ENCODE results near the gene PQBP1. TPM values are rescaled to one million over a fixed set of nuclear protein-coding genes. Genes with fewer than 3 reads are reported as not detected.

The PQBP1 gene
- total and polyA plus RNA-seq, 8 donors: 4.7 to 148 (median 92.7) TPM

GRCh38 chrX:48899078-48899410 is 1.3 kb downstream of the PQBP1 start:
- H3K27me3 ChIP-seq: no peaks in the 10 kb centered on the region
- intact Hi-C loops (cut with DNase I; ENCODE audit: low total_unique reads): no loop called here
- 37 to 71% (median 58%) methylated on average over 6 to 8 of the region's 8 CpGs for WGBS, 5 donors
- TF ChIP-seq POLR2A (IDR thresholded peaks at IDR 0.05): no peak
- no peak for TF ChIP-seq POLR2AphosphoS5 (IDR thresholded peaks at IDR 0.05)
- TF ChIP-seq, protein P1, sequence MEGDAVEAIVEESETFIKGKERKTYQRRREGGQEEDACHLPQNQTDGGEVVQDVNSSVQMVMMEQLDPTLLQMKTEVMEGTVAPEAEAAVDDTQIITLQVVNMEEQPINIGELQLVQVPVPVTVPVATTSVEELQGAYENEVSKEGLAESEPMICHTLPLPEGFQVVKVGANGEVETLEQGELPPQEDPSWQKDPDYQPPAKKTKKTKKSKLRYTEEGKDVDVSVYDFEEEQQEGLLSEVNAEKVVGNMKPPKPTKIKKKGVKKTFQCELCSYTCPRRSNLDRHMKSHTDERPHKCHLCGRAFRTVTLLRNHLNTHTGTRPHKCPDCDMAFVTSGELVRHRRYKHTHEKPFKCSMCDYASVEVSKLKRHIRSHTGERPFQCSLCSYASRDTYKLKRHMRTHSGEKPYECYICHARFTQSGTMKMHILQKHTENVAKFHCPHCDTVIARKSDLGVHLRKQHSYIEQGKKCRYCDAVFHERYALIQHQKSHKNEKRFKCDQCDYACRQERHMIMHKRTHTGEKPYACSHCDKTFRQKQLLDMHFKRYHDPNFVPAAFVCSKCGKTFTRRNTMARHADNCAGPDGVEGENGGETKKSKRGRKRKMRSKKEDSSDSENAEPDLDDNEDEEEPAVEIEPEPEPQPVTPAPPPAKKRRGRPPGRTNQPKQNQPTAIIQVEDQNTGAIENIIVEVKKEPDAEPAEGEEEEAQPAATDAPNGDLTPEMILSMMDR (IDR thresholded peaks at IDR 0.05): no peak
- no peak for TF ChIP-seq EP300 (IDR thresholded peaks at IDR 0.05)
- DNase-seq: no peak
- peaks cover 0 to 15% (median 0%) of the 10 kb centered on the region in 4 donors for H3K9me3 ChIP-seq
- H3K4me3 ChIP-seq: peak overlapping the region in 1 of 4 donors; percentile 69
- H3K27ac ChIP-seq: no peak overlapping the region
- peaks cover 15 to 22% (median 20%) of the 10 kb centered on the region in 4 donors for H3K4me1 ChIP-seq
- H3K36me3 ChIP-seq: peaks cover 16 to 48% (median 39%) of the 10 kb centered on the region in 4 donors

DNA sequence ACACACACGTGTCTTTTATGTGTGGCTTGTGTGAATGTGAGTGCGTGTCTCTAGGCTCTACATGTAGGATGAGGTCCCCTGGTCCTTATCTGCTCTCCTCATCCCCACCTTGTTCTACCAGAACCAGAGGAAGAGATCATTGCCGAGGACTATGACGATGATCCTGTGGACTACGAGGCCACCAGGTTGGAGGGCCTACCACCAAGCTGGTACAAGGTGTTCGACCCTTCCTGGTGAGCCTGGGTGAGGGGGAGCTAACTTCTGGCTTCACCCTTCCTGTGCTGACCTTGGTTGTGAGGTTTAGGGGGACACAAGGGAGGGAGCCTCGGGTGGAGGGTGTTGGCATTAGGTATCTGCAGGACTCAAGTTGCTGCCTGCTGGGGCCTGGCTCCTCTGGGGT is 3.3 kb downstream of the PQBP1 start:
- Histone ChIP-seq H3K4me3 (no peak overlapping the region), H3K4me1 (peaks cover 12 to 22% (median 17%) of the 10 kb centered on the region in 4 donors), H3K36me3 (peaks cover 16 to 64% (median 55%) of the 10 kb centered on the region in 4 donors), H3K27ac (no peak overlapping the region), H3K9me3 (peaks cover 0 to 15% (median 0%) of the 10 kb centered on the region in 4 donors), H3K27me3 (no peaks in the 10 kb centered on the region)
- no peak for TF ChIP-seq EP300 (IDR thresholded peaks at IDR 0.05)
- TF ChIP-seq, protein P1 (IDR thresholded peaks at IDR 0.05): no peak
- TF ChIP-seq POLR2A (IDR thresholded peaks at IDR 0.05): no peak
- TF ChIP-seq POLR2AphosphoS5 (IDR thresholded peaks at IDR 0.05): no peak
- WGBS, 5 donors: 83 to 94% (median 89%) methylated on average over 4 to 7 of the region's 7 CpGs
- intact Hi-C loops (cut with DNase I; ENCODE audit: low total_unique reads): no loop called here
- no peak for DNase-seq

- TF ChIP-seq POLR2AphosphoS5 (IDR thresholded peaks at IDR 0.05): no peak
- Histone ChIP-seq H3K4me3 (no peak overlapping the region), H3K9me3 (peaks cover 0 to 9% (median 0%) of the 10 kb centered on the region in 4 donors), H3K27ac (no peak overlapping the region), H3K36me3 (peaks cover 16 to 73% (median 62%) of the 10 kb centered on the region in 4 donors), H3K4me1 (peaks cover 1 to 14% (median 10%) of the 10 kb centered on the region in 4 donors), H3K27me3 (no peaks in the 10 kb centered on the region)
- intact Hi-C loops (cut with DNase I; ENCODE audit: low total_unique reads): no loop called here
- 93 to 94% (median 93%) methylated on average over 14 to 20 of the region's 20 CpGs for WGBS, 5 donors
- peak in 1 of 2 donors; percentile 0 for DNase-seq
These were observed 4.4 kb downstream of the PQBP1 start for GRCh38 chrX:48902135-48902534.

DNA sequence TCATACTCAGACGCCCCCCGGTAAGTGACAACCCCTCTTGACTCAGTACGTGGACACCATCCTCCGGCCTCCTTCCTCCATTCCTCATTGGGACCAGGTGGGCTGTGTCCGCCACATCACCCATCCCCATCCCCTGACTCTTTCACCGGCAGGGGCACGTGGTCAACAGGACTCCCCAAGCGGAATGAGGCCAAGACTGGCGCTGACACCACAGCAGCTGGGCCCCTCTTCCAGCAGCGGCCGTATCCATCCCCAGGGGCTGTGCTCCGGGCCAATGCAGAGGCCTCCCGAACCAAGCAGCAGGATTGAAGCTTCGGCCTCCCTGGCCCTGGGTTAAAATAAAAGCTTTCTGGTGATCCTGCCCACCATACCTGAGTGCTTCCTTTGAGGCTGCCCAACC is 5.0 kb downstream of the PQBP1 start:
- 81 to 93% (median 91%) methylated on average over 12 to 14 of the region's 14 CpGs for WGBS, 5 donors
- DNase-seq: no peak
- TF ChIP-seq, protein P1 (IDR thresholded peaks at IDR 0.05): no peak
- no peak for TF ChIP-seq POLR2AphosphoS5 (IDR thresholded peaks at IDR 0.05)
- TF ChIP-seq EP300 (IDR thresholded peaks at IDR 0.05): no peak
- TF ChIP-seq POLR2A (IDR thresholded peaks at IDR 0.05): no peak
- peaks cover 0 to 3% (median 0%) of the 10 kb centered on the region in 4 donors for H3K9me3 ChIP-seq
- no peaks in the 10 kb centered on the region for H3K27me3 ChIP-seq
- peaks cover 16 to 73% (median 66%) of the 10 kb centered on the region in 4 donors for H3K36me3 ChIP-seq
- H3K4me3 ChIP-seq: no peak overlapping the region
- H3K27ac ChIP-seq: no peak overlapping the region
- peaks cover 0 to 14% (median 10%) of the 10 kb centered on the region in 4 donors for H3K4me1 ChIP-seq
- intact Hi-C loops (cut with DNase I; ENCODE audit: low total_unique reads): no loop called here

DNA sequence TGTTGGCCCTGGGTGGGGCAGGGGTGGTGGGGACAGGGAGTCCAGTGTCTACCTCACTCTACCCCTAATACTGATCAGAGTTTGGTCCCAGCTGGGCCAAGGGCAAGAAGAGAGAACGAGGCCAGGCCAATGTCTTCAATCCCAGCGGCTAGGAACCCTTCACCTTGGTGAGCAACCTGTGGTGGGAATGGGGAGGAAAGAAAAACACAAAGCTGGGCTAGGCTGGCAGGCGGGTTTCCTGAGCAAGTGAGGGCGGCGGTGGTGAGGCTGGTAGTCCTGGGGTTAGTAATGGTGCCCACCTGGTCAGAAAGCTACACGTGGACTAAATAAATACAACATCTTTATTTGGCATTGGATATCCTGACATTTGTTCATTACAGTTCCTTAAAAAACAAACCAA is 5.6 kb downstream of the PQBP1 start:
- H3K4me1 ChIP-seq: peaks cover 0 to 12% (median 10%) of the 10 kb centered on the region in 4 donors
- intact Hi-C loops (cut with DNase I; ENCODE audit: low total_unique reads): no loop called here
- no peaks in the 10 kb centered on the region for H3K9me3 ChIP-seq
- no peak for DNase-seq
- H3K4me3 ChIP-seq: no peak overlapping the region
- 78 to 91% (median 84%) methylated on average over 6 of the region's 6 CpGs for WGBS, 5 donors
- H3K36me3 ChIP-seq: peaks cover 16 to 73% (median 69%) of the 10 kb centered on the region in 4 donors
- H3K27me3 ChIP-seq: no peaks in the 10 kb centered on the region
- TF ChIP-seq POLR2AphosphoS5 (IDR thresholded peaks at IDR 0.05) (no peak), POLR2A (IDR thresholded peaks at IDR 0.05) (no peak), EP300 (IDR thresholded peaks at IDR 0.05) (no peak)
- TF ChIP-seq, protein P1 (IDR thresholded peaks at IDR 0.05): no peak
- H3K27ac ChIP-seq: no peak overlapping the region
